ENCODE data around the gene WARS2. TPM values are rescaled to one million over a fixed set of nuclear protein-coding genes. Genes with fewer than 3 reads are reported as not detected.

The WARS2 gene
- total RNA-seq, 2 experiments from 2014 or later: 7.0 to 11.0 TPM

DNA sequence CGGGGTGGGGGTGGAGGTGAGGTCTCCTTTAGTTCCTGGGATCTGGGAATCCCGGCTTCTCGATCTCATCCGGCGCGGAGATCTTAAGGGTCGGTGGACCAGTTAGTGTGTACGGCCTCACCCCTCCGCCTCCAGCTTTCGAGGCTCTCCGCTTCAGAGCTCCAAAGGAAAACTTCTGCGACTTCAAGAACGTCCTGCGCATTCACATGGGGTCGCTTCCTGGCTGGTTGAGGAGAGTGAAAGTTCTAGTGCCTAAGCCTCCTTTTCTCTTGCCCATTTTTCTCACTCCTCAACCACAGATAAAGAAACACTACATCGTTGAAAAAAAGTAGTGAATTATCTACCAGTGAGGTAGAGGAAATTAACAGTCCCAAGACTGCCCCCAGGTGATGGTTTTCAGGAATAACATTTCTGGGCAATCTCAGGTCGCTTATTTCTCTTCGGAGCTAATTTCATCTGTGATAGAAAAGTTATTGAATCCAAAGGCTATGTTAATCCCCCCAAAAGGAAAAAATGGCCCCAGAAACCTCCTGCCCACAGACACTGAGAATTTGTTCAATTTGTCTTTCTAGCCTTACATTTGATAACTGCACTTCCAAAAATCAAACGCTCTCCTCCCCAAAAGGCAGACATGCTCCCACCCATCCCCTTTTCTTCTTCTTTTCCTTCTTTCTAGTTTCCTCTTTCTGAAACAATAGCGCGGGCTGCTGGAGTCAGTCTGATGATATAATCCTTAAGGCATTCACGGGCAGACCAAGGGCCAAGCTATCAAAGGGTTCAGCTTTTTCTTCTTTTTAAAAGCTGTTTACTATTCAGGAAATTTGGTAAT lies 131.8 kb downstream of the WARS2 start:
- Histone ChIP-seq H4K20me1 (ENCODE audit: insufficient read depth, low read length) (no peaks in the 10 kb centered on the region), H3K9me2 (ENCODE audit: insufficient read depth, low read length) (no peaks in the 10 kb centered on the region), H3K4me2 (ENCODE audit: low read length) (no peak overlapping the region), H3K4me1 (ENCODE audit: insufficient read depth, low read length, poor library complexity, severe bottlenecking) (no peaks in the 10 kb centered on the region), H3K4me3 (ENCODE audit: low read depth, low read length, poor library complexity, severe bottlenecking) (no peak overlapping the region), H3K79me2 (ENCODE audit: insufficient read depth, low read depth, low read length) (no peaks in the 10 kb centered on the region), H3K36me3 (ENCODE audit: insufficient read depth, low read length) (no peaks in the 10 kb centered on the region), H3K9me3 (ENCODE audit: low read length) (no peaks in the 10 kb centered on the region), H2AFZ (ENCODE audit: low read length) (no peak overlapping the region), H3K27ac (ENCODE audit: low read depth, low read length, poor library complexity, severe bottlenecking) (no peak overlapping the region)
- ChIA-PET POLR2A (interaction anchor here (0.8 kb wide), 1 partner anchor 275 kb away, joined by 6 read pairs; no protein-coding TSS in a partner anchor), CTCF (ENCODE audit: unreplicated experiment) (interaction anchor here (0.5 kb wide), 1 partner anchor 72 kb away, joined by 3 read pairs; no protein-coding TSS in a partner anchor)
- intact Hi-C loops (cut with micrococcal nuclease; ENCODE audit: unreplicated experiment): loop anchor here (5.0 kb wide), 1 partner anchor 856 kb away; no protein-coding TSS in a partner anchor
- BruUV-seq (replicated peaks): no TSS peak
- TF ChIP-seq, protein P1, sequence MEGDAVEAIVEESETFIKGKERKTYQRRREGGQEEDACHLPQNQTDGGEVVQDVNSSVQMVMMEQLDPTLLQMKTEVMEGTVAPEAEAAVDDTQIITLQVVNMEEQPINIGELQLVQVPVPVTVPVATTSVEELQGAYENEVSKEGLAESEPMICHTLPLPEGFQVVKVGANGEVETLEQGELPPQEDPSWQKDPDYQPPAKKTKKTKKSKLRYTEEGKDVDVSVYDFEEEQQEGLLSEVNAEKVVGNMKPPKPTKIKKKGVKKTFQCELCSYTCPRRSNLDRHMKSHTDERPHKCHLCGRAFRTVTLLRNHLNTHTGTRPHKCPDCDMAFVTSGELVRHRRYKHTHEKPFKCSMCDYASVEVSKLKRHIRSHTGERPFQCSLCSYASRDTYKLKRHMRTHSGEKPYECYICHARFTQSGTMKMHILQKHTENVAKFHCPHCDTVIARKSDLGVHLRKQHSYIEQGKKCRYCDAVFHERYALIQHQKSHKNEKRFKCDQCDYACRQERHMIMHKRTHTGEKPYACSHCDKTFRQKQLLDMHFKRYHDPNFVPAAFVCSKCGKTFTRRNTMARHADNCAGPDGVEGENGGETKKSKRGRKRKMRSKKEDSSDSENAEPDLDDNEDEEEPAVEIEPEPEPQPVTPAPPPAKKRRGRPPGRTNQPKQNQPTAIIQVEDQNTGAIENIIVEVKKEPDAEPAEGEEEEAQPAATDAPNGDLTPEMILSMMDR (conservative IDR thresholded peaks at IDR 0.05; ENCODE audit: low read length): peak; percentile 86
- no peak for TF ChIP-seq EZH2phosphoT487 (IDR thresholded peaks at IDR 0.05; ENCODE audit: borderline replicate concordance, low read depth, low read length)
- DNase-seq (ENCODE audit: low spot score): peak; percentile 52

DNA sequence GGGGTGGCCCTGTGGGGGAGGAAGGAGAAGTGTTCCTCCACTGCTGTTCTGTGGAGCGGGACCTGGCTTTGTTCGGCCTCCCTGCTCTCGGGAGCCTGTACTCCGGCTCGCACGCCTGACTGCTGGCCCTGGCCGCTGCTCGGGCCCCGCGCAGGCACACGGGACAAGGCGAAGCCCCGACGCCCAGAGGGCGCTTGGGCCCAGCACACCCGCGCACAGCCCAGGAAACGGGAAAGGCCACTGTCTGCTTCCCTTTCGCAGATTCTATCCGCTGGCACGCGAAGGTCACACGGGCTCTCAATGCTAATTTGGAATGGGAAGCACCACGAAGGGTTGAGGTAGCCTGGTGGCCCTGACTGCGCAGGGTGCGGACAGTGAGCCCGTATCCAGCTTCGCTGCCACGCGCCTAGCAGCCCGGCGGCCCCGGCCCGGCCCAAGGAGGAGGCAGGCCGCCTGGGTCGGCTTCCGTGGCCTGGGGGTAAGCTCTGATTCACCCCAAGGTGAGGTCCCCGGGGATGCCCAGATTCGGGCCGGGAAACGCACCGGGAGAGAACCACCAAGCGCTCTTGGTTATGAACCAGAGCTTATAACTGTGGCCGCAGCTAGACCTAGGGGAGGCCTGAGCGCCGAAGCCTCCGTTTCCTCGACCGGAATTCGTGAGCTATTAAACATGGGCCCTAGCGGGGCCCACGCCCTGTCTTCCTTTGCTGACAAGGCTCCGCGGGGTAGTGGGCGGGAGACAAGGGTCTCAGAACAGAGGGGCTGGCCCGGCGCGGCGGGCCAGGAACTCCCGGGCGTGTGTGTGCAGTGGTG lies 132.6 kb downstream of the WARS2 start:
- Histone ChIP-seq H2AFZ (ENCODE audit: low read length) (no peak overlapping the region), H3K4me3 (ENCODE audit: low read depth, low read length, poor library complexity, severe bottlenecking) (no peak overlapping the region), H3K79me2 (ENCODE audit: insufficient read depth, low read depth, low read length) (no peaks in the 10 kb centered on the region), H3K4me2 (ENCODE audit: low read length) (no peak overlapping the region), H3K9me3 (ENCODE audit: low read length) (no peaks in the 10 kb centered on the region), H3K4me1 (ENCODE audit: insufficient read depth, low read length, poor library complexity, severe bottlenecking) (no peaks in the 10 kb centered on the region), H3K36me3 (ENCODE audit: insufficient read depth, low read length) (no peaks in the 10 kb centered on the region), H4K20me1 (ENCODE audit: insufficient read depth, low read length) (no peaks in the 10 kb centered on the region), H3K27ac (ENCODE audit: low read depth, low read length, poor library complexity, severe bottlenecking) (no peak overlapping the region), H3K9me2 (ENCODE audit: insufficient read depth, low read length) (no peaks in the 10 kb centered on the region)
- intact Hi-C loops (cut with micrococcal nuclease; ENCODE audit: unreplicated experiment): loop anchor here (5.0 kb wide), 1 partner anchor 856 kb away; no protein-coding TSS in a partner anchor
- no TSS peak for BruUV-seq (replicated peaks)
- no peak for DNase-seq (ENCODE audit: low spot score)
- ChIA-PET POLR2A (interaction anchor here (0.8 kb wide), 1 partner anchor 275 kb away, joined by 6 read pairs; no protein-coding TSS in a partner anchor), CTCF (ENCODE audit: unreplicated experiment) (interaction anchor here (0.6 kb wide), 1 partner anchor 11 kb away, joined by 5 read pairs; no protein-coding TSS in a partner anchor)
- TF ChIP-seq, protein P1 (conservative IDR thresholded peaks at IDR 0.05; ENCODE audit: low read length): no peak
- no peak for TF ChIP-seq EZH2phosphoT487 (IDR thresholded peaks at IDR 0.05; ENCODE audit: borderline replicate concordance, low read depth, low read length)
